KOPT-K1 (cell line): ENCODE measurements around the gene SDHA.
"Not testable (repeated sequence)": the region's sequence is repeated elsewhere in the genome, so short reads cannot be mapped to it uniquely, and the experiment has no call there.

Experiments
- H3K27ac ChIP-seq: fragments of 200-600 bp; sonication (generic); 2 replicates; pipeline ENCODE4 v1.5.1; 2016; ENCODE audit warnings: antibody characterized with exemption, mild to moderate bottlenecking, low read depth, low read length; ENCODE audit not compliant: poor library complexity, severe bottlenecking
- H3K36me3 ChIP-seq: fragments of 200-600 bp; sonication (generic); 2 replicates; pipeline ENCODE4 v1.5.1; 2017; ENCODE audit warnings: antibody characterized with exemption, mild to moderate bottlenecking, low read length, moderate library complexity; ENCODE audit not compliant: insufficient read depth
- H3K9me3 ChIP-seq: fragments of 200-600 bp; sonication (generic); 2 replicates; pipeline ENCODE4 v1.5.1; 2017; ENCODE audit warnings: antibody characterized with exemption, low read length, mild to moderate bottlenecking; ENCODE audit not compliant: insufficient read depth, poor library complexity, severe bottlenecking

Gene SDHA

GRCh38 chr5:241045-241669 lies 23.0 kb downstream of the SDHA start:
- not testable (repeated sequence) for H3K27ac ChIP-seq, H3K9me3 ChIP-seq
- H3K36me3 ChIP-seq, result peaks cover 98% of the 10 kb centered on the region

- not testable (repeated sequence) for H3K9me3 ChIP-seq
These were observed 25.7 kb downstream of the SDHA start for GRCh38 chr5:243683-244367.

GRCh38 chr5:245717-246116 lies 27.6 kb downstream of the SDHA start:
- peaks cover 99% of the 10 kb centered on the region for H3K36me3 ChIP-seq
- H3K27ac ChIP-seq, H3K9me3 ChIP-seq: not testable (repeated sequence)

More at GRCh38 chr5:243683-244367, 25.7 kb downstream of the SDHA start:
- peaks cover 99% of the 10 kb centered on the region for H3K36me3 ChIP-seq
- H3K27ac ChIP-seq, result not testable (repeated sequence)

GRCh38 chr5:250396-250795 lies 32.3 kb downstream of the SDHA start:
- H3K27ac ChIP-seq, H3K9me3 ChIP-seq: not testable (repeated sequence)
- H3K36me3 ChIP-seq, result peaks cover 94% of the 10 kb centered on the region

- not testable (repeated sequence) for H3K27ac ChIP-seq, H3K9me3 ChIP-seq
- peaks cover 94% of the 10 kb centered on the region for H3K36me3 ChIP-seq
These were observed 32.9 kb downstream of the SDHA start for GRCh38 chr5:251016-251415.

- not testable (repeated sequence) for H3K27ac ChIP-seq, H3K9me3 ChIP-seq
- H3K36me3 ChIP-seq, result peaks cover 94% of the 10 kb centered on the region
These were observed 33.4 kb downstream of the SDHA start for GRCh38 chr5:251538-251937.

- H3K9me3 ChIP-seq, H3K27ac ChIP-seq: not testable (repeated sequence)
- peaks cover 95% of the 10 kb centered on the region for H3K36me3 ChIP-seq
These were observed 33.9 kb downstream of the SDHA start for GRCh38 chr5:251975-252374.

- peaks cover 95% of the 10 kb centered on the region for H3K36me3 ChIP-seq
- no peak overlapping the region for H3K27ac ChIP-seq
- peaks cover 5% of the 10 kb centered on the region for H3K9me3 ChIP-seq
These were observed 34.4 kb downstream of the SDHA start for GRCh38 chr5:252546-252945.

- peaks cover 87% of the 10 kb centered on the region for H3K36me3 ChIP-seq
- not testable (repeated sequence) for H3K27ac ChIP-seq
- H3K9me3 ChIP-seq, result peaks cover 16% of the 10 kb centered on the region
These were observed 36.2 kb downstream of the SDHA start for GRCh38 chr5:254322-254721.

- Histone ChIP-seq H3K9me3 (peaks cover 16% of the 10 kb centered on the region), H3K36me3 (peaks cover 79% of the 10 kb centered on the region)
- H3K27ac ChIP-seq, result not testable (repeated sequence)
These were observed 37.0 kb downstream of the SDHA start for GRCh38 chr5:255116-255515.

GRCh38 chr5:256347-256746 lies 38.2 kb downstream of the SDHA start:
- H3K27ac ChIP-seq, result not testable (repeated sequence)
- H3K9me3 ChIP-seq, result peaks cover 16% of the 10 kb centered on the region
- peaks cover 66% of the 10 kb centered on the region for H3K36me3 ChIP-seq

GRCh38 chr5:257148-257547 lies 39.0 kb downstream of the SDHA start:
- H3K9me3 ChIP-seq, result peaks cover 16% of the 10 kb centered on the region
- no peak overlapping the region for H3K27ac ChIP-seq
- peaks cover 58% of the 10 kb centered on the region for H3K36me3 ChIP-seq

- H3K36me3 ChIP-seq, result peaks cover 27% of the 10 kb centered on the region
- H3K27ac ChIP-seq, H3K9me3 ChIP-seq: not testable (repeated sequence)
These were observed 45.3 kb downstream of the SDHA start for GRCh38 chr5:263275-263974.

GRCh38 chr5:264338-264737 lies 46.2 kb downstream of the SDHA start:
- Histone ChIP-seq H3K36me3 (peaks cover 24% of the 10 kb centered on the region), H3K27ac (no peak overlapping the region), H3K9me3 (no peaks in the 10 kb centered on the region)

GRCh38 chr5:266311-267026 lies 48.3 kb downstream of the SDHA start:
- H3K27ac ChIP-seq, result not testable (repeated sequence)

More at GRCh38 chr5:266311-267026, 48.3 kb downstream of the SDHA start:
- not testable (repeated sequence) for H3K9me3 ChIP-seq
- peaks cover 24% of the 10 kb centered on the region for H3K36me3 ChIP-seq
